NCI-H2196 treated with DMSO at 0.1 percent for 48 hours (cell line): ENCODE measurements around the gene DAZAP1.

Source experiments
- DNase-seq: peaks from one replicate; lab custom pipeline; 2025; ENCODE audit not compliant: unreplicated experiment; lab: John Stamatoyannopoulos, UW

The DAZAP1 gene

DNA sequence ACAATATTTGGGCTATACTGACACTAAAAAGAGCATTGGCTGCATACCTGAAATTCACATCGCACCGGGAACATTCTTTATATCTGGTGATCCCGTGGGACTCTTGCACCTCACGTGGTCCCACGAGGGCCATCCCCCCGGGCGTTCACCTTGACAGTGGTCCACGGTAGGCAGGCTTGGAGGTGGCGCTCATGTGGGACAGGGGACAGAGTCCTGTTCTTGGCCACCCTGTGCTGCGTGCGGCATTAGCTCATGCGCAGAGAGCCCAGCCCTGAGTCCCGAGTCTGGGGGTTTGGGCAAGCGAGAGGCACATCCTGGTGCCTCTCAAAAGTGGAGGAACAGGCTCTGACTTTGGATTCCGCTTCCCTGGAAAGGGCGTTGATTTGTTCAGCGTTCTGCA is 13.5 kb upstream of the DAZAP1 start:
- no peak for DNase-seq

GRCh38 chr19:1394252-1395193 is 12.9 kb upstream of the DAZAP1 start:
- DNase-seq: peak; percentile 38

- no peak for DNase-seq
Observed at GRCh38 chr19:1395194-1396018, 12.0 kb upstream of the DAZAP1 start.

GRCh38 chr19:1396019-1396767 is 11.2 kb upstream of the DAZAP1 start:
- DNase-seq: no peak

GRCh38 chr19:1396768-1397679 is 10.4 kb upstream of the DAZAP1 start:
- DNase-seq: no peak

- DNase-seq: no peak
Observed at GRCh38 chr19:1397838-1398237, 9.5 kb upstream of the DAZAP1 start.

DNA sequence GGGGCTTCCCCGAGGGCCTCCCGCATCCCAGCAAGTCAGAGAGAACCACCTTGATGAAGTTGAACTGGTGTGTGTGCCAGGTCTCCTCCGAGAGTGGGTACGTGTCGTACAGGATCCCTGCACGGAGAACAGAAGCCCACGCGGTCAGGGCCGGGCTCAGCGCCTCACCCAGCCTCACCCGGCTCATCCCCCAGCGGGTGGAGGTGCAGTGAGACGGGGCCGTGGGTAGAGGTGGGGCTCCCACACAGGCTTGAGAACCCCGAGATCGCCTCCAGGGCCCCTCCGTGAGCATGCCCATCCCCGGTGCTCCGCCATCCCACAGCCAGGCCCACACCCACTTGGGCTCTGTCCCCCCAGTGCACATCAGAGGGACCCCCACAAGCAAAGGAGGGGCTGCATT is 8.3 kb upstream of the DAZAP1 start:
- no peak for DNase-seq

DNA sequence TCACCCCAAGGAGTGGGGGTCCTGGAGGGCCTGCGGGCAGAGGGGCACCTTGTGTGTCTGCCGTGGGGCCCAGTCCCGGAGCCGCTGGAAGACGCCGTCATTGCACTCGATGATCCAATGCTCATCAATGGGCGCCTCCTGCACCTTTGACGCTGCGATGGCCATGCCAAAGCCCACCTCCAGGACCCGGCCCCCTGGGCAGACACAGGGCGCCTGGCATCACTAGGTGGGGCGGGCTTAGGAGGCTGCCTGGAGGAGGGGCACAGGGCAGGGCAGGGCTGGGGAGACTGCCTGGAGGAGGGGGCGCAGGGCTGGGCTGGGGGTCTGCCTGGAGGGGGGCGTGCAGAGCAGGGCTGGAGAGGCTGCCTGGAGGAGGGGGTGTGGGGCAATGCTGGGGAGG is 7.6 kb upstream of the DAZAP1 start:
- no peak for DNase-seq

GRCh38 chr19:1400281-1401137 is 6.9 kb upstream of the DAZAP1 start:
- DNase-seq: no peak

DNA sequence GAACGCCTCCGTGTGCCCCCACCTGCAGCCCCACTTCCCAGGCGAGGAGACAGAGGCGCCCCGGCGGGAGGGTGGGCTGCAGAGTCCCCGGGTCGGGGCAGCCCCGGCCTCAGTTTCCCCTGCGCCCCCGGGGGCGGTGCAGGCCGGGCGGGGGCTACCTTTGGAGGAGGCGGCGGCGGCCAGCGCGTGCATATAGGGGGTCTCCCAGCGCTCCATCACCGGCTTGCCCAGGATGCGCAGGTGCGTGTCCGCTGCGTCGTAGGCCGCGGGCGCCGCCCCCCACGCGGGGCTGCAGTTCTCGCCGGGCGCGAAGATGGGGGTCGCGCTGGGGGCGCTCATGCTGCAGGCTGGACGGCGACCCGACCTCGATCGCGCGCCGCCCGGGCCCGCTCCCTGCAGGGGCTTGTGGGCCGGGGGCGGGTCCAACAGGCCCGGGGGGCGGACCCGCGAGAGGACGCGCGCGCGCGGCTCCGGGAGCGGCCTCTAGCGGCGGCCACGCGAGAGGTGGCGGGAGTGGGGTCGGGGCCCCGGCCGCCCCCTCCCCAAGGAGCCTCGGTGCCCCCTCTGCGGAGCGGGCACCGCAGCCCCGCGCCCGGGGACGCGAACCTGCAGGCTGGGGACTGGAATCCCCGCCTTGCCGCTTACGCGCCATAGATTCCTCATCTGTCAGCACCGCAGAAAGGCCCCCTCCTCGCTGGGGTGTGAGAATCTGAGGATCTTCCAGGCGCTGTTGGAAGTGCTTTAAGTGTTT is 6.1 kb upstream of the DAZAP1 start, which contains the start of gene GAMT:
GAMT (minus strand) TSS at position 405 of the 751 bp plus-strand sequence; CDS start at position 339, 66 bp downstream.
- no peak for DNase-seq

GRCh38 chr19:1401889-1402217 is 5.5 kb upstream of the DAZAP1 start:
- no peak for DNase-seq

DNA sequence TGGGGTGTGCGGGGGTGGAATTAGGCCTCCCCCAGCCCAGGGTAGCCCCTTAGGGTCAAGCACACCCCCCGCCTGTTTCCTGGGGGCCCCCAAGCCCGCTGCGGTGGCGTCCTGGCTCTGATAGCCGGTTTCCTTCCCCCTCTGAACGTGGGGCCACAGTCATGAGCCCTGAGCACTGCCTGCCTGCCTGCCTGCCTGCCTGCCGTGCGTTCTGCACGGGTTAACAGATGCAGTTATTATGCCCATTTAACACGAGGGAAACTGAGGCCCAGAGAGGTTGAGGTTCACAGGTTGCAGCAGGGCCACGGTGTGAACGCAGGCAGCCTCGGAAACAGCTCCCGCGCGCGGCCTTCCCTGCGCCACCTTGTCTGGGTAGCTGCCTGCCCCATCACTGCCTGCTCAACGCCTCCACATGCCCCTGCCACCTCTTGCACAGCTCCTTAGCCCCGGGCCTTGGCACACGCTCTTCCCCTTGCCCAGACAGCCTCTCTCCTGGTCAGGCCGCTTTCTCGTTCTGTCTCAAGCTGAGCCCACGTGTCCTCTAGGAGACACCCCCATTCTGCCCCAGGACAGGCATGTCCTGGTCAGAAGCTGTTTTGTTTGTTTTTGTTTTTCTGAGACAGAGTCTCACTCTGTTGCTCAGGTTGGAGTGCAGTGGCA is 4.8 kb upstream of the DAZAP1 start:
- DNase-seq: no peak

DNA sequence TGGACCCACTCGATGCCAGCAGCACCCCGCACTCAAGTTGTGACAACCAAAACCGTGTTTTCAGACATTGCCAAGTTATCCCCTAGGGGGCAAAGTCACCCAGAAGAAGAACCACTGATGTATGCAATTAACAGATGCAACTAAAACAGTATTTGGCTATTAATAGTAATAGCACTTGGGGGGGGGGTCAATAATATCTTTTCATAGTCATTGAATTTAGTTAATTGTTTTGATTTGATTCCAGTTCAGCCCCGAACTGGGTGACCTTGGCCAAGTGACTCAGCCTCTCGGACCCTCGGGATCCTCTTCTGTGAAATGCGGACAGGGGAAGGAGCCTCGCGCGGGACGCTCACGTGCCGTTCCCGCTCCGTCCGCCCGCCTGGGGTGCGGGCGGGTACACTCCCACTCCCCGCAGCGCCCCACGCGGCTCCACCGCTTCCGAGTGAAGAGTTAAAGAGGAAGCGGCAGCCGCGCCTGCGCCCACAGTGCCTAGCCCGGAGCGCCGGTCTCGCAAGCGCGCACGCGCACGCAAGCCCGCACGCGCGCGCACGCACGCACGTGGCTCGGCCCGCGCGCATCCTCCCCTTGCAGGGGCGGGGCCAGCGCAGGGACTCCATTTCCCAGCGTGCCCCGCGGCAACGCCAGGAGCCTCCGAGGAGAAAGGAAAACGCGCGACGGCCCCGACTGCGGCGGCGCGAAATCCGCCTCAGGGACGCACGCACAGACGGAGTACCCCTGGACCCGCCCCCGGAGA is 435 bp upstream of the DAZAP1 start:
- DNase-seq: peak; percentile 90

DNA sequence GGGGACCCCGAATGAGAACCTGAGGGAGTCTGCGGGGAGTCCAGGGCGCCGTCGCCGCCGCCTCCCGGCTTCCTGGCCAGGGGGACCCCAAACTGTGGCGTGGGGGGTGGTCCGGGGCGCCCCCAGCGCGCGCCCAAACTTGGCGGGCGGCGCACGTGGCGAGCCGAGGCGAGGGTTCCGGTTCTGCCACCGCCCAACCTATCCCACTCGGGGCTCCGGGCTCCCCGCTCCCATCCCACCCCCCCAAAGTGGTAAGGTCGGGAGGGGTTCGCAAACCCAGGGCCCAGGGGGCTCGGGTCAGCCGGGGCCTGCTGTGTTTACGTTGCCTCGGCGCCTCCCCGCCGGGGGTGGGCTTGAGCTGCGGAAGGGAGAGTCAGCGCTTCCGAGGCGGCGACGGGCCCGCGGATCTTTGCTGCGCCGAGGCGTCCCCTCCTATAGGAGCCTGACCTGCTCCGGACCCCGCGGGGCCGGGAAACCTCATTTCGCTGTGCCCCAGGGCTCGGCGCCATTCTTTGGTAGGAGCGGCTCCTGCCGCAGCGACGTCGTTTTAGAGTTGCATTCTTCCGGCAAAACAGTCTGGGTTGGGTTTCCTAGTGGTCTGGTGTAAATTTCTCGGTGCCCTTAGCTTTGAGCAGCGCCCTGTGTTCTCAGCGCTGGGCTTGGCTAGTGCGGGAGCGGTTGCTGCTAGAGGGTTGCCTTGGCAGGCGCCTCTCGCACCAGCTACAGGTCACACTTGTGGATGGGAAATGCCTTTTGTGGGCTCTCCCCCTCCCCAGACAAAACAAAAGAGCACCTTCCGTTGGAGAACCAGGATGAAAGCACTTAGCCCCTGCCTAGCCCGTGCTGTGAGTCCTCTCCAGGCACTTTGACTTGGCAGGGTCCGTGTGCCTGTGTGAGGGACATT is 1.2 kb downstream of the DAZAP1 start:
- DNase-seq: no peak

- DNase-seq: no peak
Observed at GRCh38 chr19:1409204-1410005, 2.0 kb downstream of the DAZAP1 start.
